ENCODE measurements around the gene RIGI.
"Not testable (repeated sequence)": the region's sequence is repeated elsewhere in the genome, so short reads cannot be mapped to it uniquely, and the experiment has no call there.

The RIGI gene

DNA sequence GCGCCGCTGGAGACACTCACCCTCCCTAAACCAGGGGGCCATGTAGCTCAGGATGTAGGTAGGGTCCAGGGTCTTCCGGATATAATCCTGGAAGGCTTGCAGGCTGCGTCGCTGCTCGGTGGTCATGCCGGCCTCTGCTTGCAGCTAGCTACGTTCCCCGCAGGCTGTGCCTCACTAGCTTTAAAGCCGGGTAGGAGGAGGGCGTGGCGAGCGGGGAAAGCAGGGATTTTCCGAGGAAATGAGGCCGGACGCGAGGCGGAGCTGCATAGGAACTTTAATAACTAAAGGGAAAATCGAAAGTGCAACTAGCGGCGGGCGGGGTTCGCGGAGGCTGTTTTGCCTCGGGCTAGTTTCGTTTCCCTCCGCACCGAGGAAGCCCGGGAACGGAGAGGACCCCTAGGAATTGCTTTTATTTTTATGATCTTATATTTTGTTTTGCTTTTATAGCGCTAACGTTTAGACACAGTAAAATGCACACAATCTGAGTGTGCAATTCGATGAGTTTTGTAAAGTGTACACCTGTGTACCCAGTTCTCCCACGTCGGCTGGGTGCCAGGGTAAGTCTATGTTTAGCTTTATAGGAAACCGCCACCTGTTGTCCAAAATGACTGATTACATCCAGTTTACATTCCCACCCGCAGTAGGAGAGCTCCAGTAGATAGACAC is at the start of gene RIGI:
Gene RIGI (minus strand): TSS at position 156 of the 666 bp plus-strand sequence. CDS start 30 bp downstream, at position 126.
- DNase-seq (ENCODE audit: low read depth): peak; percentile 64

- DNase-seq (ENCODE audit: low read depth): no peak
Observed at GRCh38 chr9:32574858-32575257, 48.9 kb upstream of the RIGI start.

DNA sequence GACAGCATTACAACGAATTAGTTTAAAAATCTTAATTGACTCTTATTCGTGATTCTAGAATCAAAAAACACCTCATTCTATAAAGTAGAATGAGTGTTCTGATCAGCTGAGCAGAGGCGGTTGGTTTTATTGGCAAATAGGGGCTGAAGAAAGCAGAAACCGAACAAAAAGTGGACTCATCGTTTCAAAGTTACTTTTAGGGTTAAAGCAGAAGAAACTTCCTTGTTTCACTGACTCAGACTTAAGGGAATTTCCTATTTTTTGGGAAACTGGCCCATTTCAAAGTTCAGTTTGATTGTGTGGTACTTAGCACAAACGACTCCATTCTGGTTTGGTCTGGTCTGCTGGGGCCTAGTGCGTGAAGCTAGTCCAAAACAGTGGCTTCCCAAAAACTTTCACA is 47.8 kb upstream of the RIGI start:
- no peak for DNase-seq (ENCODE audit: low read depth)

DNA sequence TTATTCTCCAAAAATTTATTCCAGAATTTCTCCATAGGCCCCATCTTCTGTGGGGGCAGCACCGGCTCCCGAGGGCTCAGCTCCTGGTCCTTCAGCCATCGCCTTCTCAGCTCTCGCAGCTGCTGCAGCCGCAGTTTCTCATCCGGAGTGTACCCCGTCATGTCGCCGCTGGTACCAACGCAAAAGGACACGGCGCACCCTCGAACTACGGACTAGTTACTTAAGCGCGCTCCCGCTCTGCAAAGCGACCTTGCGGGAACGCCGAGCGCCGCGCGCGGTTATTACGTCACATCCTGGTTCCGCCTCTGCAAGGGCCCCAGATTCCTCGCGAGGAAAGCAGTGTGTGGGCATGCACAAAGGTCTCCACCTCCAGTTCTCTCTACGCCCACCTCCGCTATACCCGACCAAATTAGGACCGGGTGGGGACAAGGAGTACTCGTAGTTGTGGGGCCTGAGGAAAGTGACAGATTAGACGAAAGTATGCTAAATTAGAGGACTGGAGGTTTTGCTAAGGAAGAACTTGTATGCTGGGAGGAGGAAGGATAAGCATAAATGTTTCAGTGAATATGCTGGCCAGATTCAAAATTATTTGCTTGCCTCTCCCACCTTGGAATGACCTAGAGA is 47.0 kb upstream of the RIGI start, which contains the start of gene NDUFB6:
Gene NDUFB6 (minus strand): TSS at position 260 of the 624 bp plus-strand sequence. CDS start 99 bp downstream, at position 161.
- peak; percentile 93 for DNase-seq (ENCODE audit: low read depth)

GRCh38 chr9:32571969-32572899 is 46.2 kb upstream of the RIGI start:
- DNase-seq (ENCODE audit: low read depth): peak; percentile 46

- DNase-seq (ENCODE audit: low read depth): no peak
Observed at GRCh38 chr9:32570262-32570661, 44.3 kb upstream of the RIGI start.

GRCh38 chr9:32566770-32567169 is 40.8 kb upstream of the RIGI start:
- DNase-seq (ENCODE audit: low read depth): no peak

- no peak for DNase-seq (ENCODE audit: low read depth)
Observed at GRCh38 chr9:32565967-32566366, 40.0 kb upstream of the RIGI start.

- no peak for DNase-seq (ENCODE audit: low read depth)
Observed at GRCh38 chr9:32558408-32558934, 32.5 kb upstream of the RIGI start.

GRCh38 chr9:32554591-32554990 is 28.6 kb upstream of the RIGI start:
- no peak for DNase-seq (ENCODE audit: low read depth)

DNA sequence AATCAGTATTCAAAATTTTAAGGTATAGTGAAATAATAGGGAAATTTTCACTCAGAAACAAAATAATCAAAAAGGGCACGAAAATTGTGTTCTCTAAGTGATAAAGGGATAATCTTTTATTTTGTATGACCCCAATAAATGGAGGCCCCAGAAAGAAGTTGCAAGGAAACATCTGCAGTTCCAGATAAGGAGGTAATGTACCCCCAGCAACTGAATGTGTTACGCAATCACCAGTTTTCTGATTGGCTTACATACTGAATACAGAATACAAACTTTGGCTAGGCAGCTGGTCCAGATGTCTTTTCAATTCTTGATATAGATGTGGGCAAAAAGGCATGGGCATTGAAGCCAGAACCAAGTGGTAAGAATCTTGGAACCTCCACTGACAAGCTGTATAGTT is 28.1 kb upstream of the RIGI start:
- DNase-seq (ENCODE audit: low read depth): no peak

DNA sequence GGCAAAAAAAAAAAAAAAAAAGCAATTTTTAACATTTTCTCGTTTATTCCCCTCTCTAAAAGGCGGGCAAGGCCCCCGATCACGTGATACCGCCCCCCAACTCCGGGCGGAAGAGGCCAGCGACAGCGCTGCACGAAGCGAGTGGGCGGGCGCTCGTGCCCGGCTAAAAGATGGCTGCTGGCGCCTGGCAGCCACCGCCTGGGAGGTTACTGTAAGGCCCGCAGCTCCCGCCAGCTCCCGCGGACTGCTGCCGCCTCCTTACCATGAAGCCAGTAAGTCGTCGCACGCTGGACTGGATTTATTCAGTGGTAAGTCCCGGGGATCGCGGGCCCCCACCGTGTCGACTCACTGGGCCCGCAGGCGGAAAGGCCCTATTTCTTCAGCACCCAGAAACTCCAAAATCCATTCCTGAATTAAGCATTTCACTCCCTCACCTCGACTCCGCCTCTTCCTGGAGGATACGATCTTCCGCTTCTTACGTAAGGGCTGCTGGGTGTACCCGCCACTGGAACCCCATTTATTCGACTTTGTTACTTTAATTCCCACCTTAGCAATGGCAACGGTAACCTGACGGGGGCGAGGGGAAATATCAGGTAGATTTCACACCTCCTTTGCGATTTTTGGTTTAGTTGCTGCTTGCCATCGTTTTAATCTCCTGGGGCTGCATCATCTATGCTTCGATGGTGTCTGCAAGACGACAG is 26.3 kb upstream of the RIGI start, which contains the start of the genes SMIM27 and TOPORS:
Gene SMIM27 (plus strand): TSS at position 156 of the 701 bp plus-strand sequence. CDS start 108 bp downstream, at position 264.
Gene TOPORS (minus strand): TSS at position 415 of the 701 bp plus-strand sequence. CDS start 150 bp downstream, at position 265.
- peak; percentile 83 for DNase-seq (ENCODE audit: low read depth)

GRCh38 chr9:32551276-32552051 is 25.5 kb upstream of the RIGI start:
- peak; percentile 15 for DNase-seq (ENCODE audit: low read depth)

- peak; percentile 90 for DNase-seq (ENCODE audit: low read depth)
Observed at GRCh38 chr9:32550562-32551275, 24.7 kb upstream of the RIGI start.

GRCh38 chr9:32550150-32550561 is 24.2 kb upstream of the RIGI start:
- DNase-seq (ENCODE audit: low read depth): no peak

- DNase-seq (ENCODE audit: low read depth): not testable (repeated sequence)
Observed at GRCh38 chr9:32548213-32548612, 22.2 kb upstream of the RIGI start.

DNA sequence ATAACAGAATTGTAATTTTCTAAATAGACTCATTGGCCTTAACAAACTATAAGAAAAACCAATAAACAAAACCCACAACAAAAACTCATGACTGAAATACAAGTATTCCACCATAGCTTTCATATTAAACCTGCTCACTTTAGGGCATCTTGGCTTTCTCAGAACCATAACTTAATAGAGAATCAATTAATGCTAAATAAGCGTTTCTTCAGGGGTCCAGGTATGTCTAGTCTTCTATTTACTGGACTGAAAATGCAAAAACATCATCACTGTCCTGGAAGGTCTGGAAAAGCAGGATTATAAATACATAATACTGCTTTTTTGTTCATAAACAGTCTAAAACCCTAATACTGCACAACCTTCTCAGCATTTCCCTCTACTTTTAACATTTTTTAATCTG is 19.9 kb upstream of the RIGI start:
- DNase-seq (ENCODE audit: low read depth): no peak

DNA sequence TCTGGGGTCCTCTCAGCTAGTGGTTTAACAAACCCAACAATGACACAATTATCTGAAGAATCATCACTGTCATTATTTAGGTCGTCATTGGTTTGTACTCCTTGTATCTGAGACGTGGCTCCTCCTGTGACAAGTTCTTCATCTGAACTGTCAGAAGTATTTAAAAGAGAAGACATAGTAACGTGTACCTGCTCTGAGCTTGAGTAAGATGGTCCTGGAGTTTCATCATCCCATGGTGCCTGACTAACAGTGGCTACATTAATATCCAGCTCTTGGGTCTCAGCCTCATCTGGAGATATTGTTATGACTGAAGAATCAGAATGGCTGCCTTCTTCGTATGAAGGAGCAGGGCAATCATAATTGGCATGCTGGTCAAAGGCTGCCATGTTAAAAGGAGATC is 17.1 kb upstream of the RIGI start:
- no peak for DNase-seq (ENCODE audit: low read depth)

DNA sequence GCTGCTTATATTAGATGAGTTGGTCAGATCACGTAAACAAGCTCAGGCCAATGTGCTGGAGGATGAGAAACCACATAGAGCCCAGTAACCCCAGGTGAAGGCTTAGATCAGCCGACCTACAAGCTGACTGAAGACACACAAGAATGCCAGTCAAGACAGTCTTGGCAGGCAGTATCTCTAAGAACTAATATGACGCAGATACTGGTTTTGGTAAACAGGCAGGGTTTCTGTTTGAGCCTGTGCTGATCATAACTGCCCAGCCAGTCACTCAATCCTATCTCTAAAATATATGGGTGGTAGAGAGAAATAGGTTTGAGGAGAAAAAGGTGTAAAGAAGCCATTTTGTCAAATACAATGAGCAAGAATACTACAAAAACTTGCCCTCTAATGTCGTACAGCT is 7.8 kb upstream of the RIGI start:
- DNase-seq (ENCODE audit: low read depth): no peak

GRCh38 chr9:32533336-32533735 is 7.3 kb upstream of the RIGI start:
- DNase-seq (ENCODE audit: low read depth): no peak

All from stimulated activated CD8-positive, alpha-beta memory T cell treated with anti-CD3 and anti-CD28 coated beads, Interleukin-12 subunit alpha, Interleukin-12 subunit beta, amount 100 ng/mL, for 4 hours (primary cell).